Lower leg skin (tissue), 3 donors: Measurements from ENCODE around the gene IMMP1L.

Source experiments
- CTCF ChIP-seq, 3 donors: fragments of 450-650 bp; IDR thresholded peaks; one replicate each; pipeline ENCODE4 v1.5.1; 2016; ENCODE audit warnings: antibody characterized with exemption in 3 of 3, mild to moderate bottlenecking in 3 of 3, moderate library complexity in 2 of 3
- POLR2A ChIP-seq, 2 donors: fragments of 450-650 bp; IDR thresholded peaks; one replicate each; pipeline ENCODE4 v1.6.1; 2016 to 2017; ENCODE audit warnings: antibody characterized with exemption in 2 of 2, mild to moderate bottlenecking in 1 of 2, moderate library complexity in 1 of 2

GRCh38 chr11:31397239-31397834 lies 112.1 kb downstream of the IMMP1L start:
- TF ChIP-seq CTCF (IDR thresholded peaks at IDR 0.05) (no peak), POLR2A (IDR thresholded peaks at IDR 0.05) (no peak)
